Large intestine (tissue), 3 donors: Measurements from ENCODE around the gene PTCD1. TPM values are rescaled to one million over a fixed set of nuclear protein-coding genes. Genes with fewer than 3 reads are reported as not detected.
A peak's percentile ranks its signal among the peaks of the same experiment; 100 is the strongest.
"Not testable (repeated sequence)": the region's sequence is repeated elsewhere in the genome, so short reads cannot be mapped to it uniquely, and the experiment has no call there.

Source experiments
- DNase-seq, 2 donors: peaks; one replicate each; pipeline versions ENCODE4 v3.0.0 to v3.0.0-alpha.2; 2013
- H3K27ac ChIP-seq: one replicate; pipeline ENCODE4 v1.5.1; 2013; ENCODE audit warnings: low read length
- H3K27me3 ChIP-seq: 2 replicates; pipeline ENCODE4 v1.6.1; 2013; ENCODE audit warnings: low read length; ENCODE audit not compliant: control insufficient read depth, insufficient read depth
- H3K36me3 ChIP-seq: 2 replicates; pipeline ENCODE4 v1.6.1; 2013; ENCODE audit warnings: low read length; ENCODE audit not compliant: control insufficient read depth, insufficient read depth
- H3K4me1 ChIP-seq: one replicate; pipeline ENCODE4 v1.6.1; 2013; ENCODE audit warnings: low read length; ENCODE audit not compliant: control insufficient read depth, insufficient read depth
- H3K4me3 ChIP-seq: one replicate; pipeline ENCODE4 v1.5.1; 2013; ENCODE audit warnings: low read length
- H3K9me3 ChIP-seq: one replicate; pipeline ENCODE4 v1.6.1; 2013; ENCODE audit warnings: mild to moderate bottlenecking, low read depth, low read length, moderate library complexity; ENCODE audit not compliant: control insufficient read depth
- WGBS: methylation state at CpG from one replicate; pipeline ENCODE4 v1.1.5; 2013; ENCODE audit warnings: low lambda C conversion rate; ENCODE audit not compliant: insufficient coverage; 5-methylcytosine and 5-hydroxymethylcytosine counted together
- polyA plus RNA-seq: library from polyadenylated mRNA; unstranded; fragments of 120-200 nt; gene quantifications from one replicate; pipeline ENCODE4 v1.2.1, GENCODE V29; 2013

The PTCD1 gene
- polyA plus RNA-seq, 1 donor: 5.9 TPM

- Histone ChIP-seq H3K36me3 (peaks cover 54% of the 10 kb centered on the region), H3K9me3 (peaks cover 3% of the 10 kb centered on the region), H3K4me1 (peaks cover 20% of the 10 kb centered on the region), H3K4me3 (no peak overlapping the region), H3K27me3 (no peaks in the 10 kb centered on the region), H3K27ac (no peak overlapping the region)
- DNase-seq: no peak
- no CpG with 5 or more reads among the region's 8 CpGs for WGBS
Observed at GRCh38 chr7:99429756-99430155, 8.8 kb downstream of the PTCD1 start.

- Histone ChIP-seq H3K4me1 (peaks cover 20% of the 10 kb centered on the region), H3K27ac (no peak overlapping the region), H3K27me3 (no peaks in the 10 kb centered on the region), H3K4me3 (no peak overlapping the region), H3K9me3 (peaks cover 3% of the 10 kb centered on the region), H3K36me3 (peaks cover 57% of the 10 kb centered on the region)
- no peak for DNase-seq
- WGBS: no CpG with 5 or more reads among the region's 10 CpGs
Observed at GRCh38 chr7:99428972-99429566, 9.5 kb downstream of the PTCD1 start.

GRCh38 chr7:99424932-99425730 is 13.5 kb downstream of the PTCD1 start:
- DNase-seq: no peak
- Histone ChIP-seq H3K27ac (no peak overlapping the region), H3K4me1 (no peaks in the 10 kb centered on the region), H3K27me3 (no peaks in the 10 kb centered on the region), H3K4me3 (no peak overlapping the region), H3K9me3 (peaks cover 3% of the 10 kb centered on the region), H3K36me3 (peaks cover 67% of the 10 kb centered on the region)
- WGBS: no CpG with 5 or more reads among the region's 24 CpGs

GRCh38 chr7:99422625-99423024 is 16.0 kb downstream of the PTCD1 start:
- Histone ChIP-seq H3K4me3 (no peak overlapping the region), H3K36me3 (peaks cover 73% of the 10 kb centered on the region), H3K4me1 (no peaks in the 10 kb centered on the region), H3K27me3 (no peaks in the 10 kb centered on the region), H3K9me3 (peaks cover 3% of the 10 kb centered on the region), H3K27ac (no peak overlapping the region)
- DNase-seq: peak in 1 of 2 donors; percentile 48
- no CpG with 5 or more reads among the region's 5 CpGs for WGBS

GRCh38 chr7:99422186-99422585 is 16.4 kb downstream of the PTCD1 start:
- Histone ChIP-seq H3K27ac (peak overlapping the region; percentile 12), H3K27me3 (no peaks in the 10 kb centered on the region), H3K9me3 (peaks cover 3% of the 10 kb centered on the region), H3K4me3 (no peak overlapping the region), H3K4me1 (no peaks in the 10 kb centered on the region), H3K36me3 (peaks cover 78% of the 10 kb centered on the region)
- no peak for DNase-seq
- no CpG with 5 or more reads among the region's 11 CpGs for WGBS

- Histone ChIP-seq H3K4me1 (no peaks in the 10 kb centered on the region), H3K9me3 (peaks cover 3% of the 10 kb centered on the region), H3K4me3 (no peak overlapping the region), H3K36me3 (peaks cover 86% of the 10 kb centered on the region), H3K27ac (no peak overlapping the region), H3K27me3 (no peaks in the 10 kb centered on the region)
- no CpG with 5 or more reads among the region's 7 CpGs for WGBS
- DNase-seq: no peak
Observed at GRCh38 chr7:99420986-99421385, 17.6 kb downstream of the PTCD1 start.

GRCh38 chr7:99420213-99420612 is 18.4 kb downstream of the PTCD1 start:
- Histone ChIP-seq H3K9me3 (peaks cover 2% of the 10 kb centered on the region), H3K4me3 (no peak overlapping the region), H3K36me3 (peaks cover 86% of the 10 kb centered on the region), H3K27me3 (no peaks in the 10 kb centered on the region), H3K4me1 (no peaks in the 10 kb centered on the region), H3K27ac (no peak overlapping the region)
- WGBS: no CpG with 5 or more reads among the region's 5 CpGs
- DNase-seq: no peak

GRCh38 chr7:99419323-99420021 is 19.1 kb downstream of the PTCD1 start:
- no peak overlapping the region for H3K27ac ChIP-seq
- no peaks in the 10 kb centered on the region for H3K4me1 ChIP-seq
- H3K27me3 ChIP-seq: no peaks in the 10 kb centered on the region
- DNase-seq: no peak
- H3K36me3 ChIP-seq: peaks cover 86% of the 10 kb centered on the region
- H3K4me3 ChIP-seq: no peak overlapping the region
- WGBS: no CpG with 5 or more reads among the region's 29 CpGs
- no peaks in the 10 kb centered on the region for H3K9me3 ChIP-seq

- DNase-seq: no peak
- Histone ChIP-seq H3K4me1 (no peaks in the 10 kb centered on the region), H3K27me3 (no peaks in the 10 kb centered on the region), H3K4me3 (no peak overlapping the region), H3K36me3 (peaks cover 85% of the 10 kb centered on the region), H3K27ac (no peak overlapping the region), H3K9me3 (no peaks in the 10 kb centered on the region)
- WGBS: no CpG with 5 or more reads among the region's 9 CpGs
Observed at GRCh38 chr7:99418260-99418659, 20.3 kb downstream of the PTCD1 start.

- no CpG with 5 or more reads among the region's 17 CpGs for WGBS
- not testable (repeated sequence) for H3K4me3 ChIP-seq, H3K27ac ChIP-seq, H3K27me3 ChIP-seq, H3K4me1 ChIP-seq, H3K9me3 ChIP-seq
- DNase-seq: peak in 1 of 2 donors; percentile 23
- H3K36me3 ChIP-seq: peaks cover 89% of the 10 kb centered on the region
Observed at GRCh38 chr7:99415513-99416127, 23.0 kb downstream of the PTCD1 start.
